GM23338 (cell line): ENCODE data around the gene MORN4. TPM values are rescaled to one million over a fixed set of nuclear protein-coding genes. Genes with fewer than 3 reads are reported as not detected.
"Not testable (repeated sequence)": the region's sequence is repeated elsewhere in the genome, so short reads cannot be mapped to it uniquely, and the experiment has no call there.

Source experiments
- ATAC-seq: fragments of 200-7000 bp; cut with Tn5 transposase; 3 replicates; pipeline ENCODE4 v1.9.1; 2020
- DNase-seq: peaks from one replicate; pipeline ENCODE4 v3.0.0-alpha.2; 2015; ENCODE audit warnings: low spot score
- H2AFZ ChIP-seq: fragments of 200-600 bp; sonication (generic); 2 replicates; pipeline ENCODE4 v1.8.0; 2016; ENCODE audit warnings: antibody characterized with exemption, mild to moderate bottlenecking, moderate library complexity
- H3F3A ChIP-seq: fragments of 200-600 bp; sonication (generic); replicated peaks from 2 replicates; pipeline ENCODE4 v1.8.0; 2017; ENCODE audit warnings: antibody characterized with exemption, mixed run types, low read depth
- H3K27ac ChIP-seq: fragments of 200-600 bp; sonication (generic); 2 replicates; pipeline ENCODE4 v1.6.1; 2016; ENCODE audit warnings: low read depth
- H3K27me3 ChIP-seq: fragments of 200-600 bp; sonication (generic); 2 replicates; pipeline ENCODE4 v1.8.0; 2016; ENCODE audit warnings: mild to moderate bottlenecking, mixed run types, moderate library complexity; ENCODE audit not compliant: insufficient read depth
- H3K36me3 ChIP-seq: fragments of 200-600 bp; sonication (generic); 2 replicates; pipeline ENCODE4 v1.8.0; 2016; ENCODE audit warnings: mild to moderate bottlenecking; ENCODE audit not compliant: insufficient read depth
- H3K4me1 ChIP-seq: fragments of 200-600 bp; sonication (generic); 2 replicates; pipeline ENCODE4 v1.8.0; 2016; ENCODE audit warnings: mild to moderate bottlenecking, moderate library complexity; ENCODE audit not compliant: insufficient read depth
- H3K4me2 ChIP-seq: fragments of 200-600 bp; sonication (generic); 2 replicates; pipeline ENCODE4 v1.7.1; 2017; ENCODE audit warnings: mixed run types
- H3K4me3 ChIP-seq: fragments of 200-600 bp; sonication (generic); 2 replicates; pipeline ENCODE4 v1.6.1; 2016; ENCODE audit warnings: mixed run types
- H3K79me2 ChIP-seq: fragments of 200-600 bp; sonication (generic); replicated peaks from 2 replicates; pipeline ENCODE4 v1.8.0; 2017; ENCODE audit warnings: mild to moderate bottlenecking; ENCODE audit not compliant: insufficient read depth
- H3K9me2 ChIP-seq: fragments of 200-600 bp; sonication (generic); 2 replicates; pipeline ENCODE4 v1.8.0; 2017; ENCODE audit not compliant: insufficient read depth
- H4K20me1 ChIP-seq: fragments of 200-600 bp; sonication (generic); replicated peaks from 2 replicates; pipeline ENCODE4 v1.8.0; 2017; ENCODE audit warnings: mild to moderate bottlenecking; ENCODE audit not compliant: insufficient read depth
- H3K27ac Mint-ChIP-seq: 2 replicates; pipeline ENCODE4 v1.8.0; 2020; ENCODE audit warnings: inconsistent platforms, mild to moderate bottlenecking, moderate library complexity, mixed read lengths
- H3K27me3 Mint-ChIP-seq: 3 replicates; pipeline ENCODE4 v1.8.0; 2022; ENCODE audit warnings: low read depth, mild to moderate bottlenecking, moderate library complexity, mixed read lengths, inconsistent platforms; ENCODE audit not compliant: insufficient read depth, poor library complexity
- H3K36me3 Mint-ChIP-seq: 3 replicates; pipeline ENCODE4 v1.8.0; 2021; ENCODE audit warnings: low read depth, mild to moderate bottlenecking, inconsistent platforms, moderate library complexity, mixed read lengths
- H3K4me1 Mint-ChIP-seq: 3 replicates; pipeline ENCODE4 v1.8.0; 2020; ENCODE audit warnings: mild to moderate bottlenecking, inconsistent platforms, mixed read lengths
- H3K4me3 Mint-ChIP-seq: 3 replicates; pipeline ENCODE4 v1.8.0; 2021; ENCODE audit warnings: moderate library complexity, mild to moderate bottlenecking, inconsistent platforms, mixed read lengths
- H3K9me3 Mint-ChIP-seq: 3 replicates; pipeline ENCODE4 v1.8.0; 2020; ENCODE audit warnings: moderate library complexity, mild to moderate bottlenecking, inconsistent platforms, mixed read lengths
- CREB1 ChIP-seq: fragments of 250-450 bp; sonication (Bioruptor Pico); IDR thresholded peaks from 2 replicates; pipeline ENCODE4 v1.5.0; 2020; ENCODE audit warnings: low read depth, mild to moderate bottlenecking, moderate library complexity
- ETS1 ChIP-seq: IDR thresholded peaks from 2 replicates; pipeline ENCODE4 v1.6.1; 2016; ENCODE audit warnings: antibody characterized with exemption
- EZH2phosphoT487 ChIP-seq: fragments of 200-600 bp; sonication (generic); IDR thresholded peaks from one replicate; pipeline ENCODE4 v1.8.1; 2018; ENCODE audit warnings: antibody characterized with exemption; ENCODE audit not compliant: unreplicated experiment
- POLR2AphosphoS5 ChIP-seq: IDR thresholded peaks from 2 replicates; pipeline ENCODE4 v1.6.1; 2016; ENCODE audit warnings: antibody characterized with exemption, low read depth
- REST ChIP-seq: IDR thresholded peaks from one replicate; pipeline ENCODE4 v1.6.1; 2018; ENCODE audit warnings: antibody characterized with exemption; ENCODE audit not compliant: unreplicated experiment
- ZNF114 ChIP-seq: fragments of 250-450 bp; sonication (Bioruptor Pico); IDR thresholded peaks from 2 replicates; pipeline ENCODE4 v1.5.0; 2020; ENCODE audit warnings: mild to moderate bottlenecking, moderate library complexity
- ZNF331 ChIP-seq: fragments of 250-450 bp; sonication (Bioruptor Pico); IDR thresholded peaks from 2 replicates; pipeline ENCODE4 v1.5.0; 2020; ENCODE audit warnings: low read depth, mild to moderate bottlenecking, moderate library complexity
- ZNF462 ChIP-seq: fragments of 250-450 bp; sonication (Bioruptor Pico); IDR thresholded peaks from 2 replicates; pipeline ENCODE4 v1.5.0; 2020; ENCODE audit warnings: mild to moderate bottlenecking, moderate library complexity
- polyA plus RNA-seq: library from polyadenylated mRNA; unstranded; fragments of >200 nt; fragmentation: Nextera tagmentation; extraction: Ambion mirVana; gene quantifications from 2 replicates; pipeline ENCODE4 v1.2.1, GENCODE V29; 2016
- total RNA-seq: library from RNA; depleted of rRNA; stranded (reverse); fragments of >200 nt; shearing (Covaris generic); gene quantifications from 2 replicates; pipeline ENCODE4 v1.2.3, GENCODE V29; 2014
- TF ChIP-seq, protein P1 (sequence below), 2 experiments: fragments of 200-600 bp in 1 of 2; sonication (generic) in 1 of 2; conservative IDR thresholded peaks; 2 replicates each; pipeline versions ENCODE4 v1.5.1 to v1.6.1; 2016 to 2017; ENCODE audit warnings: antibody characterized with exemption in 2 of 2, low read depth in 2 of 2, mild to moderate bottlenecking in 2 of 2, moderate library complexity in 1 of 2

The MORN4 gene
- total and polyA plus RNA-seq, 2 experiments from 2014 or later: 9.0 to 50.0 TPM

DNA sequence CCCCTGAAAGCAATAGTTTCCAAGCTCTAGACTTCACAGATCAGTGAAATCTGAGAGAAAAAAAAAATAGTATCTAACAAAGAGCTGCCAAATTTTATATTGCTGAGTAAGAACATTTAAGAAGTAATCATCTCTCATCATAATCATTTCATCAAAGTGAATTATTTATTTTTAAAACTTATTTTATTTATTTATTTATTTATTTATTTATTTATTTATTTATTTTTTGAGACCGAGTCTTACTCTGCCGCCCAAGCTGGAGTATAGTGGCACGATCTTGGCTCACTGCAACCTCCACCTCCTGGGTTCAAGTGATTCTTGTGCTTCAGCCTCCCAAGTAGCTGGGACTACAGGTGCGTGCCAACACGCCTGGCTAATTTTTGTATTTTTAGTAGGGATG, 56.8 kb downstream of the MORN4 start:
- H3F3A ChIP-seq, H3K4me2 ChIP-seq, H4K20me1 ChIP-seq, H3K27me3 ChIP-seq, H2AFZ ChIP-seq, H3K27ac ChIP-seq, ATAC-seq, H3K9me2 ChIP-seq, H3K36me3 Mint-ChIP-seq, H3K36me3 ChIP-seq, H3K27me3 Mint-ChIP-seq, H3K27ac Mint-ChIP-seq, H3K4me3 Mint-ChIP-seq, DNase-seq, H3K9me3 Mint-ChIP-seq, H3K79me2 ChIP-seq, H3K4me3 ChIP-seq, H3K4me1 ChIP-seq: not testable (repeated sequence)
- peaks cover 12% of the 10 kb centered on the region; the same call in 2 of the 3 replicates for H3K4me1 Mint-ChIP-seq

DNA sequence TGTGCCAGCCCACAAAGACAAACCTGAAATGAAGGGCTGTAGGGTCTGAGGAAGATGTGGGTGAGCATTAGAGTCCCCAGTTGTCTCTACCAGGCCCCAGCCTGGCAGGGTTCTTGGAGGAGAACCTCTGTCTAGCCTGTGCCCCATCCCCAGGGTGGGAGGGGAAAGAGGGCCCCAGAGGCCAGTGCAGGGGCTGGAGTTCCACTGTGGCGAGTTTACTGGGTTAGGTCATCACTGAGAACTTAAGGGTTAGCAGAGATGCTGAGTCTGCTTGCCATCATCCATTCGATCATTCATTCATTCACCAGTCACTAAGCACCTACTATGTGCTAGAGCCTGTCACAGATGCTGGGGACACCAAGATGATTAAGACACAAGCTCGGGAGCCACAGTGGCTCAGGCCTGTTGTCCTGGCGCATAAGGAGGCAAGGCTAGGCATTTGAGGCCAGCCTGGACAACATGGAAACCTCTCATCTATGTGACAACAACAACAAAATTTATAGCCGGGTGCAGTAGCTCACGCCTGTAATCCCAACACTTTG, 58.1 kb downstream of the MORN4 start:
- no peaks in the 10 kb centered on the region for H3K27me3 ChIP-seq
- no peak overlapping the region for H3K4me3 ChIP-seq
- Mint-ChIP-seq H3K27ac (no peak overlapping the region), H3K4me1 (peaks cover 17% of the 10 kb centered on the region; the same call in 2 of the 3 replicates), H3K4me3 (no peak overlapping the region), H3K36me3 (no peaks in the 10 kb centered on the region), H3K27me3 (peaks cover 6% of the 10 kb centered on the region), H3K9me3 (no peaks in the 10 kb centered on the region)
- H3K9me2 ChIP-seq: no peaks in the 10 kb centered on the region
- no peaks in the 10 kb centered on the region for H3F3A ChIP-seq
- 0 out of 2 replicates have a peak, but pooled peaks cover 3% of the 10 kb centered on the region for H4K20me1 ChIP-seq
- no peaks in the 10 kb centered on the region for H3K36me3 ChIP-seq
- H3K79me2 ChIP-seq: no peaks in the 10 kb centered on the region
- DNase-seq: no peak
- no peak overlapping the region for H2AFZ ChIP-seq
- H3K4me2 ChIP-seq: no peak overlapping the region
- no peak for ATAC-seq
- H3K4me1 ChIP-seq: no peaks in the 10 kb centered on the region; the same call in 1 of the 2 replicates
- no peak overlapping the region; the same call in 1 of the 2 replicates for H3K27ac ChIP-seq
- TF ChIP-seq ZNF462 (CRISPR knock-in tag) (no peak), CREB1 (no peak), REST (no peak), ETS1 (no peak), ZNF331 (no peak), ZNF114 (CRISPR knock-in tag) (no peak), EZH2phosphoT487 (no peak), POLR2AphosphoS5 (no peak)
- TF ChIP-seq, protein P1, sequence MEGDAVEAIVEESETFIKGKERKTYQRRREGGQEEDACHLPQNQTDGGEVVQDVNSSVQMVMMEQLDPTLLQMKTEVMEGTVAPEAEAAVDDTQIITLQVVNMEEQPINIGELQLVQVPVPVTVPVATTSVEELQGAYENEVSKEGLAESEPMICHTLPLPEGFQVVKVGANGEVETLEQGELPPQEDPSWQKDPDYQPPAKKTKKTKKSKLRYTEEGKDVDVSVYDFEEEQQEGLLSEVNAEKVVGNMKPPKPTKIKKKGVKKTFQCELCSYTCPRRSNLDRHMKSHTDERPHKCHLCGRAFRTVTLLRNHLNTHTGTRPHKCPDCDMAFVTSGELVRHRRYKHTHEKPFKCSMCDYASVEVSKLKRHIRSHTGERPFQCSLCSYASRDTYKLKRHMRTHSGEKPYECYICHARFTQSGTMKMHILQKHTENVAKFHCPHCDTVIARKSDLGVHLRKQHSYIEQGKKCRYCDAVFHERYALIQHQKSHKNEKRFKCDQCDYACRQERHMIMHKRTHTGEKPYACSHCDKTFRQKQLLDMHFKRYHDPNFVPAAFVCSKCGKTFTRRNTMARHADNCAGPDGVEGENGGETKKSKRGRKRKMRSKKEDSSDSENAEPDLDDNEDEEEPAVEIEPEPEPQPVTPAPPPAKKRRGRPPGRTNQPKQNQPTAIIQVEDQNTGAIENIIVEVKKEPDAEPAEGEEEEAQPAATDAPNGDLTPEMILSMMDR (conservative IDR thresholded peaks at IDR 0.05; ENCODE audit: low read depth in 2 of 2): no peak
